ENCODE measurements around the gene TFDP1.

- TF ChIP-seq YY1 (IDR thresholded peaks at IDR 0.05; ENCODE audit: low read depth), result no peak
- TF ChIP-seq EP300 (IDR thresholded peaks at IDR 0.05; ENCODE audit: borderline replicate concordance), result no peak
- TF ChIP-seq CEBPB (IDR thresholded peaks at IDR 0.05), result no peak
- no peak for TF ChIP-seq RAD21 (IDR thresholded peaks at IDR 0.05; ENCODE audit: low read depth)
These were observed 72.5 kb downstream of the TFDP1 start for GRCh38 chr13:113656831-113657671.
